GM12872 (cell line): ENCODE results near the gene NXF1.

Experiments
- TF ChIP-seq, protein P1 (sequence below): IDR thresholded peaks from 3 replicates; pipeline ENCODE4 v1.5.1; 2011; ENCODE audit warnings: low read depth, mild to moderate bottlenecking, low read length, moderate library complexity; ENCODE audit not compliant: insufficient read depth

Gene NXF1

GRCh38 chr11:62747475-62748160 lies 57.6 kb downstream of the NXF1 start:
- TF ChIP-seq, protein P1, sequence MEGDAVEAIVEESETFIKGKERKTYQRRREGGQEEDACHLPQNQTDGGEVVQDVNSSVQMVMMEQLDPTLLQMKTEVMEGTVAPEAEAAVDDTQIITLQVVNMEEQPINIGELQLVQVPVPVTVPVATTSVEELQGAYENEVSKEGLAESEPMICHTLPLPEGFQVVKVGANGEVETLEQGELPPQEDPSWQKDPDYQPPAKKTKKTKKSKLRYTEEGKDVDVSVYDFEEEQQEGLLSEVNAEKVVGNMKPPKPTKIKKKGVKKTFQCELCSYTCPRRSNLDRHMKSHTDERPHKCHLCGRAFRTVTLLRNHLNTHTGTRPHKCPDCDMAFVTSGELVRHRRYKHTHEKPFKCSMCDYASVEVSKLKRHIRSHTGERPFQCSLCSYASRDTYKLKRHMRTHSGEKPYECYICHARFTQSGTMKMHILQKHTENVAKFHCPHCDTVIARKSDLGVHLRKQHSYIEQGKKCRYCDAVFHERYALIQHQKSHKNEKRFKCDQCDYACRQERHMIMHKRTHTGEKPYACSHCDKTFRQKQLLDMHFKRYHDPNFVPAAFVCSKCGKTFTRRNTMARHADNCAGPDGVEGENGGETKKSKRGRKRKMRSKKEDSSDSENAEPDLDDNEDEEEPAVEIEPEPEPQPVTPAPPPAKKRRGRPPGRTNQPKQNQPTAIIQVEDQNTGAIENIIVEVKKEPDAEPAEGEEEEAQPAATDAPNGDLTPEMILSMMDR: no peak
